ENCODE data around the gene PADI6.

The PADI6 gene

DNA sequence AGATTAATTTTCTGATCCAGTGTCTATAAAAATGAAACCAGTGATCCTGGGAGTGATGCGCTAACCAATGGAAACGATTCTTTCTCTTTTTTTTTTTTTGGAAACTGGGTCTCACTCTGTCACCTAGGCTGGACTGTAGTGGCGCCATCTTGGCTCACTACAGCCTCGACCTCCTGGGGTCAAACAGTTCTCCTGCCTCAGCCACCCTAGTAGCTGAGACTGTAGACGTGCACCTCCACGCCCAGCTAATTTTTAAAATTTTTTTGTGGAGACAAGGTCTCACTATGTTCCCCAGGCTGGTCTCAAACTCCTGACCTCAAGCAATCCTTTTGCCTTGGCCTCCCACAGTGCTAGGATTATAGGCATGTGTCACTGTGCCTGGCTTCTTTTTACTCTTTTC is 70.8 kb downstream of the PADI6 start:
- DNase-seq (ENCODE audit: low read depth in 2 of 2) = no peak
- TF ChIP-seq CTCF (IDR thresholded peaks at IDR 0.05; ENCODE audit: low read depth, low read length) = no peak
- H3K4me3 ChIP-seq (replicated peaks in 1 of 2; ENCODE audit: low read depth in 2 of 2, low read length in 2 of 2) = no peak overlapping the region

DNA sequence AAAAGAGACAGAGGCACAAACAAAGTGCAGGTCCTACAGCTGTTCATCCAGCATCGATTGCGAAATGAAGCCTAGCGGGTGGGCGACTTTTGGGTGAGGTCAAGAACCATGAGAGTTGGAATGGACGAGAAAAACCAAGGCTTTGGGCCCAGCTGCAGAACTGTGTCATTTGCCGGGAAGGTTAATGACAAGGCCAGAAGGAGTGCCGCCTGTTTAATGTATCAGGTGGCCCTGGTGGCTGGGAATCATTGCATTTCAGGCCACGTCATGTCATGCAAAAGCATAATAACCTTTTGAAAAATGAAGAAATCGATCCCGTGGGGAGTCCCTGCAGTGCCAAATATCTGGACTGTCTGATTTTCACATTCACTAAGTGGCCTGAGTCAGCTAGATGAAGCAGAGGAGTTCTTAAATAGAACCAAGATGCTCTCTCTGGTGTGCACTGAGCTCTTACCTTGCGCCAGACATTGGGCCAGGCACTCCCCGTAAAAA is 75.6 kb downstream of the PADI6 start:
- no peak for DNase-seq (ENCODE audit: low read depth in 2 of 2)

More for the DNA sequence above, 75.6 kb downstream of the PADI6 start:
- no peak overlapping the region for H3K4me3 ChIP-seq (replicated peaks in 1 of 2; ENCODE audit: low read depth in 2 of 2, low read length in 2 of 2)
- no peak for TF ChIP-seq CTCF (IDR thresholded peaks at IDR 0.05; ENCODE audit: low read depth, low read length)
